Liver (tissue), 9 donors: ENCODE results near the gene ADPRS. TPM values are rescaled to one million over a fixed set of nuclear protein-coding genes. Genes with fewer than 3 reads are reported as not detected.

Experiments used
- DNase-seq: peaks from one replicate; pipeline ENCODE4 v3.0.0-alpha.2; 2017; ENCODE audit warnings: low spot score
- H3K27ac ChIP-seq, 2 donors: one replicate each; pipeline ENCODE4 v1.7.0; 2013; ENCODE audit warnings: inconsistent platforms in 2 of 2, low read length in 2 of 2, control low read depth in 1 of 2, low read depth in 1 of 2, mild to moderate bottlenecking in 1 of 2
- H3K27me3 ChIP-seq, 4 donors: one replicate each; pipeline versions ENCODE4 v1.6.1 to v1.7.0; 2013; ENCODE audit warnings: low read length in 3 of 4, inconsistent platforms in 1 of 4, mild to moderate bottlenecking in 1 of 4, moderate library complexity in 1 of 4; ENCODE audit not compliant: control insufficient read depth in 4 of 4, insufficient read depth in 4 of 4
- H3K36me3 ChIP-seq, 4 donors: one replicate each; pipeline versions ENCODE4 v1.6.1 to v1.7.0; 2013; ENCODE audit warnings: low read length in 3 of 4, mild to moderate bottlenecking in 3 of 4, low read depth in 1 of 4, moderate library complexity in 1 of 4; ENCODE audit not compliant: control insufficient read depth in 4 of 4, insufficient read depth in 3 of 4
- H3K4me1 ChIP-seq, 4 donors: one replicate each; pipeline versions ENCODE4 v1.6.1 to v1.7.0; 2013; ENCODE audit warnings: low read length in 3 of 4, mild to moderate bottlenecking in 3 of 4, moderate library complexity in 1 of 4; ENCODE audit not compliant: control insufficient read depth in 4 of 4, insufficient read depth in 4 of 4
- H3K4me3 ChIP-seq, 3 donors: one replicate each; pipeline versions ENCODE4 v1.6.1 to v1.7.0; 2013; ENCODE audit warnings: low read length in 3 of 3, control low read depth in 1 of 3, low read depth in 1 of 3, mild to moderate bottlenecking in 1 of 3
- H3K9ac ChIP-seq, 2 donors: one replicate each; pipeline ENCODE4 v1.7.0; 2013; ENCODE audit warnings: low read length in 2 of 2, mild to moderate bottlenecking in 2 of 2, moderate library complexity in 2 of 2, control low read depth in 1 of 2, low read depth in 1 of 2
- H3K9me3 ChIP-seq, 4 donors: one replicate each; pipeline versions ENCODE4 v1.6.1 to v1.7.0; 2013; ENCODE audit warnings: low read length in 3 of 4; ENCODE audit not compliant: control insufficient read depth in 4 of 4
- ATF3 ChIP-seq: IDR thresholded peaks from 2 replicates; pipeline ENCODE4 v1.6.1; 2016; ENCODE audit warnings: antibody characterized with exemption
- EGR1 ChIP-seq, 2 donors: IDR thresholded peaks; 2 replicates each; pipeline ENCODE4 v1.6.1; 2016 to 2018; ENCODE audit warnings: antibody characterized with exemption in 2 of 2, low read depth in 2 of 2
- FOXA1 ChIP-seq: IDR thresholded peaks from 2 replicates; pipeline ENCODE4 v1.6.1; 2016; ENCODE audit warnings: antibody characterized with exemption
- FOXA2 ChIP-seq: IDR thresholded peaks from 2 replicates; pipeline ENCODE4 v1.6.1; 2016; ENCODE audit warnings: antibody characterized with exemption
- GABPA ChIP-seq, 2 donors: IDR thresholded peaks in 1 of 2; conservative IDR thresholded peaks in 1 of 2; 2 replicates each; pipeline ENCODE4 v1.6.1; 2016; ENCODE audit warnings: antibody characterized with exemption in 2 of 2, mild to moderate bottlenecking in 1 of 2, moderate library complexity in 1 of 2
- HNF4A ChIP-seq, 2 donors: conservative IDR thresholded peaks; 2 replicates each; pipeline ENCODE4 v1.6.1; 2016; ENCODE audit warnings: antibody characterized with exemption in 2 of 2, mild to moderate bottlenecking in 2 of 2
- HNF4G ChIP-seq: IDR thresholded peaks from 2 replicates; pipeline ENCODE4 v1.6.1; 2016; ENCODE audit warnings: antibody characterized with exemption
- JUND ChIP-seq, 2 donors: IDR thresholded peaks; 2 replicates each; pipeline ENCODE4 v1.6.1; 2016; ENCODE audit warnings: antibody characterized with exemption in 2 of 2
- MAX ChIP-seq: IDR thresholded peaks from 2 replicates; pipeline ENCODE4 v1.6.1; 2016; ENCODE audit warnings: antibody characterized with exemption
- NR2F2 ChIP-seq: IDR thresholded peaks from 2 replicates; pipeline ENCODE4 v1.6.1; 2016; ENCODE audit warnings: antibody characterized with exemption
- RAD21 ChIP-seq, 2 donors: IDR thresholded peaks; 2 replicates each; pipeline ENCODE4 v1.6.1; 2016; ENCODE audit warnings: antibody characterized with exemption in 2 of 2, mild to moderate bottlenecking in 2 of 2
- RXRA ChIP-seq, 2 donors: IDR thresholded peaks; 2 replicates each; pipeline ENCODE4 v1.6.1; 2017 to 2018; ENCODE audit warnings: antibody characterized with exemption in 2 of 2, mild to moderate bottlenecking in 1 of 2
- SP1 ChIP-seq: IDR thresholded peaks from 2 replicates; pipeline ENCODE4 v1.6.1; 2018; ENCODE audit warnings: antibody characterized with exemption, mild to moderate bottlenecking
- TAF1 ChIP-seq: conservative IDR thresholded peaks from 2 replicates; pipeline ENCODE4 v1.6.1; 2016; ENCODE audit warnings: antibody characterized with exemption, mild to moderate bottlenecking
- YY1 ChIP-seq: IDR thresholded peaks from 2 replicates; pipeline ENCODE4 v1.6.1; 2016; ENCODE audit warnings: antibody characterized with exemption, mild to moderate bottlenecking
- WGBS: extraction: QIAGEN DNeasy Blood & Tissue Kit; methylation state at CpG from one replicate; pipeline ENCODE4 v1.1.7; 2013; 5-methylcytosine and 5-hydroxymethylcytosine counted together
- polyA plus RNA-seq, 2 donors: library from polyadenylated mRNA; stranded (reverse) in 1 of 2; unstranded in 1 of 2; fragments of 200-250 nt in 1 of 2; fragments of >200 nt in 1 of 2; fragmentation: Nextera tagmentation in 1 of 2; extraction: Ambion mirVana in 1 of 2; gene quantifications; one replicate each; pipeline versions ENCODE4 v1.2.1 to v1.2.3, GENCODE V29; 2013 to 2015
- total RNA-seq, 2 donors: library from RNA; depleted of rRNA; stranded (reverse); fragments of >200 nt; gene quantifications; one replicate each; pipeline ENCODE4 v1.2.3, GENCODE V29; 2014
- TF ChIP-seq, protein P1 (sequence below): IDR thresholded peaks from 2 replicates; pipeline ENCODE4 v1.6.1; 2016; ENCODE audit warnings: antibody characterized with exemption
- TF ChIP-seq, protein P2 (sequence below): IDR thresholded peaks from 2 replicates; pipeline ENCODE4 v1.6.1; 2016; ENCODE audit warnings: antibody characterized with exemption, mild to moderate bottlenecking
- donor health status: healthy.
- donor health status: healthy.
- donor health status: healthy.
- donor health status: healthy.
- donor health status: healthy.

ADPRS gene
- total and polyA plus RNA-seq, 4 donors, result 9.4 to 13.1 (median 11.0) TPM

DNA sequence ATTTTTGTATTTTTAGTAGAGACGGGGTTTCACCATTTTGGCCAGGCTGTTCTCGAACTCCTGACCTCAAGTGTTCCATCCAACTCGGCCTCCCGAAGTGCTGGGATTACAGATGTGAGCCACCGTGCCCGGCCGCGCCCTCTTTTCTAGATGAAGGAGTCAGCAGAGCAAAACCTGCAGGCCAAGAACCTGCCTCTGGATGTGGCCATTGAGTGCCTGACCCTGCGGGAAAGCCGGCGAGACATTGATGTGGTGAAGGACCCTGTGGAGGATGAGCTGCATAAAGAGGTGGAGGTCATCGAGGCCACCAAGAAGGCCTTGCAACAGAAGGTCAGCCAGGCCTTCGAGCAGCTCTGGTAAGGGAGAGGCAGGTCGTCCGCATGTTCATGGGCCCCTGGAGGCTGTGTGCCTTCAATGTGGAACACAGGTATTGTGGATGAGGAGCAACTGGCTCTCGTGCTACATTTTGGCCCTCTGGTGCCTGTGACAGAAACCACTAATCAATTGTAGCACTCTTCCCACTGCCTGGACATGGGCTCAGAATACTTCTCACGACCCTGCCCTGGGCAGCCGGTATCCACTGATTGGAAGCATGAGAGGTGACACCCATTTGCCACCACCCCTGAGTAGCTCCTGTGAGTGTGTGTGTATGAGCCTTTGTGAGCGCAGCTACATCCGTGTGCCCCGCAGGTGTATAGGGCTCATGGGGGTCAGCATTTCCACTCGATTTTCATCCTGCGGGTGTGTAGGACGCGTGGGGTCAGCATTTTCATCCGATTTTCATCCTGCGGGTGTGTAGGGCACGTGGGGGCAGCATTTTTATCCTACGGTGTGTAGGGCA is 2.8 kb upstream of the ADPRS start:
- 93% methylated on average over 29 of the region's 29 CpGs for WGBS

DNA sequence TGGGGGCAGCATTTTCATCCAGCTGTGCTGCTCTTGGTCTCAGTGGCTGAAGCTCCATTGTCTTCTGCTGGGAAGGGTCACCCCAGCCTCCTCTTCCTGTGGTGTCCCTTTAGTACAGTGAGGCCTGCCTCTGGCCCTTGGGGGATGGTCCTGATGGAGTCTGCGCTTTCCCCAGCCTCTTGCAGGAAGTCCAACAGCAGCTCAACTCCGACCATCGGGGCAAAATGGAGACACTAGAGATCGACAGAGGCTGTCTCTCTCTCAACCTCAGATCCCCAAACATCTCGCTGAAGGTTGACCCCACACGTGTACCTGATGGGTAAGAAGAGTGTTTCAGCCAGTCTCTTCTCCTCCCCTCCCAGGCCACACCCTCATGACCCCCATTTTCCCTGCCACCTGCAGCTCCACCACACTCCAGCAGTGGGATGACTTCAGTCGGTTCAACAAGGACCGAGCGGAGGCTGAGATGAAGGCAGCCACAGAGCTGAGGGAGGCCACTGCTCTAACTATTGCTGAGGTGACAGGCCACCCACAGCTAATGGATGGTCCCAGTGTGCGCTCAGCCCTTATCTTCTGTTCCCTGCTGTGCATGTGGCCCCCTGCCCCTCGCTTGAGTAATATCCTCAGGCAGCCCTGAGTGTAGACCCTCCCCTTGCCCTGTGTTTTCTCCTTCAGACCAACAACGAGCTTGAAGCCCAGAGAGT is 2.0 kb upstream of the ADPRS start:
- H3K9ac ChIP-seq, result no peak overlapping the region
- H3K27ac ChIP-seq, result no peak overlapping the region
- no peaks in the 10 kb centered on the region for H3K9me3 ChIP-seq
- 83% methylated on average over 12 of the region's 12 CpGs for WGBS
- peaks cover 0 to 2% (median 2%) of the 10 kb centered on the region in 4 donors for H3K36me3 ChIP-seq
- no peak for DNase-seq
- H3K4me1 ChIP-seq, result peaks cover 8 to 15% (median 11%) of the 10 kb centered on the region in 4 donors
- no peak overlapping the region for H3K4me3 ChIP-seq
- no peaks in the 10 kb centered on the region for H3K27me3 ChIP-seq
- TF ChIP-seq RXRA (IDR thresholded peaks at IDR 0.05), result no peak
- TF ChIP-seq FOXA1, result no peak
- TF ChIP-seq TAF1, result no peak
- TF ChIP-seq RAD21 (IDR thresholded peaks at IDR 0.05), result no peak
- TF ChIP-seq MAX, result no peak
- TF ChIP-seq FOXA2, result no peak
- no peak for TF ChIP-seq SP1
- TF ChIP-seq GABPA (IDR thresholded peaks at IDR 0.05 in 1 of 2, conservative IDR thresholded peaks at IDR 0.05 in 1 of 2), result no peak
- no peak for TF ChIP-seq HNF4G
- no peak for TF ChIP-seq EGR1 (IDR thresholded peaks at IDR 0.05; ENCODE audit: low read depth in 2 of 2)
- no peak for TF ChIP-seq YY1
- TF ChIP-seq HNF4A (conservative IDR thresholded peaks at IDR 0.05), result no peak
- TF ChIP-seq, protein P1, sequence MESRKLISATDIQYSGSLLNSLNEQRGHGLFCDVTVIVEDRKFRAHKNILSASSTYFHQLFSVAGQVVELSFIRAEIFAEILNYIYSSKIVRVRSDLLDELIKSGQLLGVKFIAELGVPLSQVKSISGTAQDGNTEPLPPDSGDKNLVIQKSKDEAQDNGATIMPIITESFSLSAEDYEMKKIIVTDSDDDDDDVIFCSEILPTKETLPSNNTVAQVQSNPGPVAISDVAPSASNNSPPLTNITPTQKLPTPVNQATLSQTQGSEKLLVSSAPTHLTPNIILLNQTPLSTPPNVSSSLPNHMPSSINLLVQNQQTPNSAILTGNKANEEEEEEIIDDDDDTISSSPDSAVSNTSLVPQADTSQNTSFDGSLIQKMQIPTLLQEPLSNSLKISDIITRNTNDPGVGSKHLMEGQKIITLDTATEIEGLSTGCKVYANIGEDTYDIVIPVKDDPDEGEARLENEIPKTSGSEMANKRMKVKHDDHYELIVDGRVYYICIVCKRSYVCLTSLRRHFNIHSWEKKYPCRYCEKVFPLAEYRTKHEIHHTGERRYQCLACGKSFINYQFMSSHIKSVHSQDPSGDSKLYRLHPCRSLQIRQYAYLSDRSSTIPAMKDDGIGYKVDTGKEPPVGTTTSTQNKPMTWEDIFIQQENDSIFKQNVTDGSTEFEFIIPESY, result no peak
- TF ChIP-seq JUND (IDR thresholded peaks at IDR 0.05), result no peak
- TF ChIP-seq, protein P2, sequence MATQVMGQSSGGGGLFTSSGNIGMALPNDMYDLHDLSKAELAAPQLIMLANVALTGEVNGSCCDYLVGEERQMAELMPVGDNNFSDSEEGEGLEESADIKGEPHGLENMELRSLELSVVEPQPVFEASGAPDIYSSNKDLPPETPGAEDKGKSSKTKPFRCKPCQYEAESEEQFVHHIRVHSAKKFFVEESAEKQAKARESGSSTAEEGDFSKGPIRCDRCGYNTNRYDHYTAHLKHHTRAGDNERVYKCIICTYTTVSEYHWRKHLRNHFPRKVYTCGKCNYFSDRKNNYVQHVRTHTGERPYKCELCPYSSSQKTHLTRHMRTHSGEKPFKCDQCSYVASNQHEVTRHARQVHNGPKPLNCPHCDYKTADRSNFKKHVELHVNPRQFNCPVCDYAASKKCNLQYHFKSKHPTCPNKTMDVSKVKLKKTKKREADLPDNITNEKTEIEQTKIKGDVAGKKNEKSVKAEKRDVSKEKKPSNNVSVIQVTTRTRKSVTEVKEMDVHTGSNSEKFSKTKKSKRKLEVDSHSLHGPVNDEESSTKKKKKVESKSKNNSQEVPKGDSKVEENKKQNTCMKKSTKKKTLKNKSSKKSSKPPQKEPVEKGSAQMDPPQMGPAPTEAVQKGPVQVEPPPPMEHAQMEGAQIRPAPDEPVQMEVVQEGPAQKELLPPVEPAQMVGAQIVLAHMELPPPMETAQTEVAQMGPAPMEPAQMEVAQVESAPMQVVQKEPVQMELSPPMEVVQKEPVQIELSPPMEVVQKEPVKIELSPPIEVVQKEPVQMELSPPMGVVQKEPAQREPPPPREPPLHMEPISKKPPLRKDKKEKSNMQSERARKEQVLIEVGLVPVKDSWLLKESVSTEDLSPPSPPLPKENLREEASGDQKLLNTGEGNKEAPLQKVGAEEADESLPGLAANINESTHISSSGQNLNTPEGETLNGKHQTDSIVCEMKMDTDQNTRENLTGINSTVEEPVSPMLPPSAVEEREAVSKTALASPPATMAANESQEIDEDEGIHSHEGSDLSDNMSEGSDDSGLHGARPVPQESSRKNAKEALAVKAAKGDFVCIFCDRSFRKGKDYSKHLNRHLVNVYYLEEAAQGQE, result no peak
- TF ChIP-seq ATF3, result no peak

More for the DNA sequence above, 2.8 kb upstream of the ADPRS start:
- Histone ChIP-seq H3K4me1 (peaks cover 8 to 15% (median 11%) of the 10 kb centered on the region in 4 donors), H3K9ac (no peak overlapping the region), H3K27me3 (no peaks in the 10 kb centered on the region), H3K27ac (no peak overlapping the region), H3K4me3 (no peak overlapping the region), H3K36me3 (no peaks in the 10 kb centered on the region), H3K9me3 (no peaks in the 10 kb centered on the region)
- TF ChIP-seq NR2F2, result no peak
- TF ChIP-seq, protein P2, result no peak
- TF ChIP-seq MAX, result no peak
- no peak for DNase-seq
